Neuronal stem cell (in vitro differentiated cells): ENCODE data around the gene MAP3K4.
A peak's percentile ranks its signal among the peaks of the same experiment; 100 is the strongest.

Experiments used
- DNase-seq: peaks from one replicate; pipeline ENCODE4 v3.0.0-alpha.2; 2013; ENCODE audit warnings: low spot score
- H2AFZ ChIP-seq: one replicate; pipeline ENCODE4 v1.6.1; 2013; ENCODE audit warnings: mild to moderate bottlenecking, low read length, inconsistent platforms
- H2AK5ac ChIP-seq: 2 replicates; pipeline ENCODE4 v1.6.1; 2013; ENCODE audit warnings: low read depth, mild to moderate bottlenecking, inconsistent platforms, low read length, moderate library complexity, mixed read lengths
- H2BK120ac ChIP-seq: 2 replicates; pipeline ENCODE4 v1.6.1; 2013; ENCODE audit warnings: low read depth, mild to moderate bottlenecking, inconsistent platforms, low read length, moderate library complexity, mixed read lengths
- H2BK12ac ChIP-seq: one replicate; pipeline ENCODE4 v1.6.1; 2013; ENCODE audit warnings: low read length, inconsistent platforms
- H2BK15ac ChIP-seq: 2 replicates; pipeline ENCODE4 v1.6.1; 2013; ENCODE audit warnings: mild to moderate bottlenecking, low read length, inconsistent platforms, mixed read lengths
- H2BK5ac ChIP-seq: one replicate; pipeline ENCODE4 v1.6.1; 2013; ENCODE audit warnings: inconsistent platforms, mild to moderate bottlenecking, low read length, moderate library complexity
- H3K14ac ChIP-seq: one replicate; pipeline ENCODE4 v1.6.1; 2013; ENCODE audit warnings: low read length, inconsistent platforms
- H3K18ac ChIP-seq: 2 replicates; pipeline ENCODE4 v1.6.1; 2013; ENCODE audit warnings: low read length, inconsistent platforms
- H3K23ac ChIP-seq: 2 replicates; pipeline ENCODE4 v1.6.1; 2013; ENCODE audit warnings: low read depth, mild to moderate bottlenecking, mixed read lengths, low read length, inconsistent platforms; ENCODE audit not compliant: poor library complexity
- H3K27ac ChIP-seq: replicated peaks from 3 replicates; pipeline ENCODE4 v1.5.1; 2013; ENCODE audit warnings: low read length, inconsistent platforms
- H3K27me3 ChIP-seq, 3 experiments: 2 replicates each; pipeline ENCODE4 v1.6.1; 2013; ENCODE audit warnings: low read length in 3 of 3, mild to moderate bottlenecking in 2 of 3, inconsistent platforms in 1 of 3, low read depth in 1 of 3, mixed read lengths in 1 of 3, moderate library complexity in 1 of 3; ENCODE audit not compliant: control insufficient read depth in 3 of 3, insufficient read depth in 3 of 3
- H3K36me3 ChIP-seq, 2 donors: replicated peaks in 1 of 2; 2 replicates each; pipeline ENCODE4 v1.6.1; 2013; ENCODE audit warnings: low read length in 2 of 2; ENCODE audit not compliant: control insufficient read depth in 2 of 2, insufficient read depth in 2 of 2
- H3K4ac ChIP-seq: 2 replicates; pipeline ENCODE4 v1.6.1; 2013; ENCODE audit warnings: inconsistent platforms, mild to moderate bottlenecking, low read length, moderate library complexity
- H3K4me1 ChIP-seq, 2 donors: 1 replicate in 1 of 2; 2 replicates in 1 of 2; pipeline ENCODE4 v1.6.1; 2013; ENCODE audit warnings: low read length in 2 of 2, low read depth in 1 of 2; ENCODE audit not compliant: control insufficient read depth in 2 of 2, insufficient read depth in 1 of 2
- H3K4me2 ChIP-seq: one replicate; pipeline ENCODE4 v1.6.1; 2013; ENCODE audit warnings: mild to moderate bottlenecking, low read length, inconsistent platforms; ENCODE audit not compliant: insufficient read depth, poor library complexity, severe bottlenecking
- H3K4me3 ChIP-seq, 2 donors: 2 replicates each; pipeline ENCODE4 v1.5.1; 2013; ENCODE audit warnings: low read length in 2 of 2, mild to moderate bottlenecking in 2 of 2, inconsistent platforms in 1 of 2, moderate library complexity in 1 of 2
- H3K79me1 ChIP-seq: one replicate; pipeline ENCODE4 v1.6.1; 2013; ENCODE audit warnings: low read depth, mild to moderate bottlenecking, inconsistent platforms, low read length, moderate library complexity
- H3K9ac ChIP-seq: one replicate; pipeline ENCODE4 v1.6.1; 2013; ENCODE audit warnings: mild to moderate bottlenecking, low read depth, low read length, inconsistent platforms; ENCODE audit not compliant: poor library complexity
- H3K9me3 ChIP-seq, 2 donors: replicated peaks in 1 of 2; 2 replicates each; pipeline versions ENCODE3 to v1.6.1; 2013; ENCODE audit warnings: low read length in 2 of 2, mild to moderate bottlenecking in 2 of 2, inconsistent platforms in 1 of 2, low read depth in 1 of 2, mixed read lengths in 1 of 2, moderate library complexity in 1 of 2; ENCODE audit not compliant: control insufficient read depth in 2 of 2, insufficient read depth in 1 of 2
- H4K8ac ChIP-seq: one replicate; pipeline ENCODE4 v1.6.1; 2013; ENCODE audit warnings: low read depth, mild to moderate bottlenecking, inconsistent platforms, low read length, moderate library complexity
- H4K91ac ChIP-seq: one replicate; pipeline ENCODE4 v1.6.1; 2013; ENCODE audit warnings: low read length, low read depth, mild to moderate bottlenecking, inconsistent platforms; ENCODE audit not compliant: poor library complexity
- WGBS, 2 donors: extraction: QIAGEN DNeasy Blood & Tissue Kit; methylation state at CpG; one replicate each; pipeline ENCODE4 v1.1.7; 2013; ENCODE audit warnings: missing lambda C conversion rate in 2 of 2, mixed read lengths in 1 of 2; ENCODE audit not compliant: insufficient read length in 2 of 2, insufficient replicate concordance in 1 of 2; ENCODE audit errors: extremely low coverage in 2 of 2; 5-methylcytosine and 5-hydroxymethylcytosine counted together

The MAP3K4 gene

DNA sequence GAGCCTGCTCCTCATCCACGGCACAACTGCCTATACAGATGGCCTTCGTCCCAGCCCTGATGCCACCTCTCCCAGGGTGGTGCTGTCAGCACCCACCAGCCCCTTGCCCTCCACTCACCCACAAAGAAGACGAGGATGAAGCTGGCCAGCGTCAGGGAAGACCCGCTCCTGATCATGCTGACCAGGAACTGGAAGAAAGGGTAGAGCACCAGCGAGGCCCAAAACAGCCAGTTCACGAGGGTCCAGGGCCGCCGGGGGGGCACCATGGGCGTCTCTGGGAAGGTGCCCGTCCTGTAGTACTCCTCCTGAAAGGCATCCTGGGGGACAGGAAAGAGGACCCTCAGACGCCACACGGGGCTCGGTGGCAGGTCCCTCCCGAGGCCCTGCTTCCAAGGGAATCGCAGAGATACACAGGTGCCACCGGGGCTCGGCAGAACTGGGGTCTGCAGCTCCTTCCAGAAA, 147.8 kb downstream of the MAP3K4 start:
- no peak overlapping the region for H3K14ac ChIP-seq
- WGBS, 2 donors: no CpG with 5 or more reads among the region's 18 CpGs
- H3K4ac ChIP-seq: no peak overlapping the region
- H3K9ac ChIP-seq: peak overlapping the region; percentile 30
- H3K4me2 ChIP-seq: no peak overlapping the region
- H3K27me3 ChIP-seq: no peaks in the 10 kb centered on the region
- no peak overlapping the region for H2BK15ac ChIP-seq
- H2BK120ac ChIP-seq: no peak overlapping the region
- no peak overlapping the region for H4K91ac ChIP-seq
- H2BK5ac ChIP-seq: no peak overlapping the region
- peaks cover 0 to 6% of the 10 kb centered on the region in 2 donors for H3K9me3 ChIP-seq
- no peak overlapping the region for H2BK12ac ChIP-seq
- no peak overlapping the region for H3K4me3 ChIP-seq
- H3K18ac ChIP-seq: no peak overlapping the region
- no peak overlapping the region for H4K8ac ChIP-seq
- peaks cover 39 to 85% of the 10 kb centered on the region in 2 donors for H3K36me3 ChIP-seq
- no peak overlapping the region for H3K27ac ChIP-seq
- H3K79me1 ChIP-seq: no peaks in the 10 kb centered on the region
- peak overlapping the region; percentile 44 for H3K23ac ChIP-seq
- DNase-seq: no peak
- no peak overlapping the region for H2AFZ ChIP-seq
- no peak overlapping the region for H2AK5ac ChIP-seq
- H3K4me1 ChIP-seq: peaks cover 0 to 5% of the 10 kb centered on the region in 2 donors

DNA sequence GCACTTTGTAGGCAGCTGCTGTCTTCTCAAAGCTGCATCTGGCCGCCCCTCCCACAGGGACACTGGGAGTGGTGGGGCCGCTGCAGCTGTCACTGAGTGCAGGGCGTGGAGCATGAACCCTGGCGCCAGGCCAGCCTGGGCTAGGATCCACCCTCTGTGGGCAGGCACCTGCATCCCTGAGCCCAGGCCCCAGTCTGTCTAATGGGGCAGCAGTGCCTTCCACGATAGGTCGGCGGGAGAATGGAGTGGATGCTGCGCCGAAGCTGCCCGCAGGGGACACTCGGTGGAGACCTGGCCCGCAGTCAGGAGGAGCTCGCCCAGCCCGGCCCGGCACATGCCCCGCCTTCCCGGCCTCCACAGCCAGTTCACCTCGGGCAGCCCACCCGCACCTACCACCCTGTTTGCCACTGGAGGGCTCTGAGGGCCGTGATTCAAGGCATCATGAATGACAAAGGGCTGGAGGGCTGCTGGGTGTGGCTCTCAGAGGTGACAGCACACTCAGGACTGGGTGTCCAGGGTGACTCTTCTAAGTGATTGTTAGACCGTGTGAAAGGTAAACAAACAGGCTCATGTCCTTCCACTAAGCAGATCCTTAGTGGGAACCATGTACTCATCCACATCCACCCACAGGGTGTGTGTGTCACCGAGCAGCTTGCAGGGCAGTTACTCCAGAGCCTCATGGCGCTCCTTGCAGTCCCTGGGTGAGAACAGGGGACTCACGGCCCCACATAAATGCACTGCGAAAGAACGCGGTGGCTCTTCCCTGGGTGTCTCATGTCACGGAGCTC, 148.4 kb downstream of the MAP3K4 start:
- peak overlapping the region; percentile 59 for H3K23ac ChIP-seq
- peaks cover 0 to 6% of the 10 kb centered on the region in 2 donors for H3K9me3 ChIP-seq
- no peak overlapping the region for H2BK5ac ChIP-seq
- no peak overlapping the region for H4K91ac ChIP-seq
- no peak overlapping the region for H3K4me2 ChIP-seq
- no peak overlapping the region for H3K4ac ChIP-seq
- no peak overlapping the region for H2AFZ ChIP-seq
- DNase-seq: no peak
- no peak overlapping the region for H2BK12ac ChIP-seq
- H3K4me3 ChIP-seq: no peak overlapping the region
- H3K4me1 ChIP-seq: peaks cover 0 to 5% of the 10 kb centered on the region in 2 donors
- no peak overlapping the region for H2BK120ac ChIP-seq
- no peak overlapping the region for H4K8ac ChIP-seq
- WGBS, 2 donors: no CpG with 5 or more reads among the region's 28 CpGs
- peaks cover 36 to 80% of the 10 kb centered on the region in 2 donors for H3K36me3 ChIP-seq
- H3K14ac ChIP-seq: no peak overlapping the region
- no peaks in the 10 kb centered on the region for H3K27me3 ChIP-seq
- H3K18ac ChIP-seq: no peak overlapping the region
- no peak overlapping the region for H2AK5ac ChIP-seq
- H3K79me1 ChIP-seq: no peaks in the 10 kb centered on the region
- H2BK15ac ChIP-seq: no peak overlapping the region
- H3K9ac ChIP-seq: no peak overlapping the region
- H3K27ac ChIP-seq: no peak overlapping the region

DNA sequence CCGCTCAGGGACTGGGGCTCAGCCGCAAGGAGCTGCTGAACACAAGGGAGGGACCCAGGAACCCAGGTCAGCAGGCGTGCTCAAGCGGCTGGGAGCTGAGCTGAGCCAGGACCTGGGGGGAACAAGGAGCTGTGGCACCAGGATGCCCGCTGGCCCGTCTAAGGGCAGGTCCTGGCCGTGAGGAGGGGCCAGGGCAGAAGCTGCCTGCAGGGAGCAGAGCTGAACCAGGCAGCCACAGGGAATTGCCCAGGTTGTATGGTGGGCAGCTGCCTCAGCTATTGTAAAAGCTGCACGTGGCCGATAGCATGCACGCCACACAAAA, 148.9 kb downstream of the MAP3K4 start:
- Histone ChIP-seq H4K91ac (no peak overlapping the region), H2BK120ac (no peak overlapping the region), H2BK5ac (no peak overlapping the region), H3K9ac (no peak overlapping the region), H2BK15ac (no peak overlapping the region), H3K4me2 (no peak overlapping the region), H3K4me3 (no peak overlapping the region), H3K79me1 (no peaks in the 10 kb centered on the region), H2AFZ (no peak overlapping the region), H2BK12ac (no peak overlapping the region), H3K23ac (peak overlapping the region; percentile 59), H3K4me1 (peaks cover 0 to 5% of the 10 kb centered on the region in 2 donors), H4K8ac (no peak overlapping the region), H3K18ac (peak overlapping the region; percentile 54), H3K27ac (no peak overlapping the region), H3K14ac (no peak overlapping the region), H3K27me3 (no peaks in the 10 kb centered on the region), H3K9me3 (peaks cover 0 to 6% of the 10 kb centered on the region in 2 donors), H3K36me3 (peaks cover 34 to 80% of the 10 kb centered on the region in 2 donors), H2AK5ac (no peak overlapping the region), H3K4ac (no peak overlapping the region)
- DNase-seq: no peak
- no CpG with 5 or more reads among the region's 10 CpGs for WGBS, 2 donors

- Histone ChIP-seq H2AK5ac (no peak overlapping the region), H3K18ac (no peak overlapping the region), H3K4me3 (peak overlapping the region in 1 of 2 donors; percentile 31), H3K9me3 (peaks cover 0 to 6% of the 10 kb centered on the region in 2 donors), H3K9ac (no peak overlapping the region), H3K27ac (no peak overlapping the region), H3K4me1 (peaks cover 0 to 5% of the 10 kb centered on the region in 2 donors), H2BK120ac (no peak overlapping the region), H3K23ac (peak overlapping the region; percentile 6), H3K4me2 (no peak overlapping the region), H3K4ac (no peak overlapping the region), H2BK15ac (no peak overlapping the region), H2BK12ac (no peak overlapping the region), H4K8ac (no peak overlapping the region), H2AFZ (no peak overlapping the region), H2BK5ac (no peak overlapping the region), H3K79me1 (no peaks in the 10 kb centered on the region), H3K36me3 (peaks cover 34 to 79% of the 10 kb centered on the region in 2 donors), H3K14ac (no peak overlapping the region), H3K27me3 (no peaks in the 10 kb centered on the region), H4K91ac (no peak overlapping the region)
- DNase-seq: no peak
- WGBS, 2 donors: no CpG with 5 or more reads among the region's 11 CpGs
Measured at GRCh38 chr6:161141173-161141572, 149.6 kb downstream of the MAP3K4 start.
